GM23248 (cell line): ENCODE data around the gene AFAP1. TPM values are rescaled to one million over a fixed set of nuclear protein-coding genes. Genes with fewer than 3 reads are reported as not detected.

Experiments
- DNase-seq: peaks from one replicate; pipeline ENCODE4 v3.0.0-alpha.2; 2015
- H2AFZ ChIP-seq: fragments of 200-600 bp; sonication (generic); 2 replicates; pipeline ENCODE4 v1.6.1; 2016; ENCODE audit warnings: antibody characterized with exemption
- H3F3A ChIP-seq: fragments of 200-600 bp; sonication (generic); 2 replicates; pipeline ENCODE4 v1.6.1; 2016; ENCODE audit warnings: mild to moderate bottlenecking, antibody characterized with exemption, mixed run types; ENCODE audit not compliant: insufficient read depth
- H3K27ac ChIP-seq: fragments of 200-600 bp; sonication (generic); 2 replicates; pipeline ENCODE4 v1.5.1; 2016; ENCODE audit warnings: mild to moderate bottlenecking
- H3K27me3 ChIP-seq: fragments of 200-600 bp; sonication (generic); replicated peaks from 2 replicates; pipeline ENCODE4 v1.6.1; 2016; ENCODE audit warnings: mild to moderate bottlenecking; ENCODE audit not compliant: insufficient read depth
- H3K36me3 ChIP-seq: fragments of 200-600 bp; sonication (generic); 2 replicates; pipeline ENCODE4 v1.6.1; 2016; ENCODE audit warnings: low read depth, mild to moderate bottlenecking
- H3K4me1 ChIP-seq: fragments of 200-600 bp; sonication (generic); 2 replicates; pipeline ENCODE4 v1.6.1; 2016; ENCODE audit warnings: mild to moderate bottlenecking; ENCODE audit not compliant: insufficient read depth
- H3K4me2 ChIP-seq: fragments of 200-600 bp; sonication (generic); one replicate; pipeline ENCODE4 v1.6.1; 2016; ENCODE audit warnings: mild to moderate bottlenecking; ENCODE audit not compliant: unreplicated experiment
- H3K4me3 ChIP-seq: fragments of 200-600 bp; sonication (generic); 2 replicates; pipeline ENCODE4 v1.5.1; 2016; ENCODE audit warnings: mild to moderate bottlenecking
- H3K79me2 ChIP-seq: fragments of 200-600 bp; sonication (generic); 2 replicates; pipeline ENCODE4 v1.6.1; 2016; ENCODE audit warnings: mild to moderate bottlenecking; ENCODE audit not compliant: insufficient read depth
- H3K9ac ChIP-seq: fragments of 200-600 bp; sonication (generic); 2 replicates; pipeline ENCODE4 v1.6.1; 2016; ENCODE audit warnings: mild to moderate bottlenecking
- H3K9me2 ChIP-seq: fragments of 200-600 bp; sonication (generic); 2 replicates; pipeline ENCODE4 v1.6.1; 2016; ENCODE audit warnings: mixed run types, mild to moderate bottlenecking, moderate library complexity; ENCODE audit not compliant: insufficient read depth
- H3K9me3 ChIP-seq: fragments of 200-600 bp; sonication (generic); one replicate; pipeline ENCODE4 v1.6.1; 2017; ENCODE audit warnings: low read depth
- H4K20me1 ChIP-seq: fragments of 200-600 bp; sonication (generic); 2 replicates; pipeline ENCODE4 v1.6.0; 2016; ENCODE audit not compliant: insufficient read depth
- EZH2 ChIP-seq: fragments of 200-600 bp; sonication (generic); IDR thresholded peaks from 2 replicates; pipeline ENCODE4 v1.6.1; 2018; ENCODE audit warnings: antibody characterized with exemption, mild to moderate bottlenecking; ENCODE audit not compliant: insufficient read depth, poor library complexity, severe bottlenecking
- EZH2phosphoT487 ChIP-seq: fragments of 200-600 bp; sonication (generic); IDR thresholded peaks from 2 replicates; pipeline ENCODE4 v1.6.1; 2018; ENCODE audit warnings: antibody characterized with exemption, moderate library complexity, mild to moderate bottlenecking, low read depth; ENCODE audit not compliant: insufficient read depth
- WGBS, 2 experiments: methylation state at CpG; one replicate each; pipeline ENCODE4 v1.1.6; 2015 to 2017; ENCODE audit warnings: low lambda C conversion rate in 2 of 2, low coverage in 1 of 2; ENCODE audit errors: missing lambda C conversion rate in 2 of 2; 5-methylcytosine and 5-hydroxymethylcytosine counted together
- in situ Hi-C: fragments of 300-500 bp; cut with MboI; formaldehyde crosslinking; loops from 2 replicates; pipeline ENCODE4 v1.15.0; 2020
- polyA plus RNA-seq: library from polyadenylated mRNA; unstranded; fragments of >200 nt; fragmentation: Nextera tagmentation; extraction: Ambion mirVana; gene quantifications from 2 replicates; pipeline ENCODE4 v1.2.1, GENCODE V29; 2016
- total RNA-seq: library from RNA; depleted of rRNA; stranded (reverse); fragments of >200 nt; shearing (Covaris generic); gene quantifications from 2 replicates; pipeline ENCODE4 v1.2.3, GENCODE V29; 2014

Gene AFAP1
- total and polyA plus RNA-seq, 2 experiments from 2014 or later, result 54.4 to 103 TPM

DNA sequence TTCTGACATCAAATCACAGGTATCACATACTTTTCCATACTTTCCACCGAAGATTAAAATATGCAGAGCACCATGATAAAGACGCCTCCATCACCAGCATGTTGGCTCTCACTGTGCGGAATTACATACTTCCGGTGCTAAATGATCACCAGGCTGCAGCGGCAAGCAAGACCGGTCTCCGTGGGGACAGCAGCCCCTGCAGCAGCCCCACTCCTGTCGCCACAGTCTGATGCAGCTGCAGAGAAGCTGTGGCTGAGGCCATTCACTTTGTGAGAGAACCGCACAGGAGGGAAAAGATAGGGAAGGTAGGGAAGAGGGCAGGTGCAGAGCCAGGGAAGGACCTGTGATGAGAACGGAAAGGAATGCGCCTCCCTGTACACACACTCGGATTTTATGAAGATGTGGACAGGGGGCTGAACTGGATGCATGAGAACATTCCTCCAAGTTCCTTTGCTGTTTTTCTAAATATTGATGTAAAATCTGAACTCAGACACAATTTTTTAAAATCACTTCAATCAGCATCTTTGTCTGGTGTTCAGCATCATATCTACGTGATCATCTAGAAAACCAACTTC is 38.3 kb downstream of the AFAP1 start:
- Histone ChIP-seq H3K9ac (no peak overlapping the region), H3K9me3 (no peaks in the 10 kb centered on the region), H3F3A (peaks cover 67% of the 10 kb centered on the region), H3K79me2 (peaks cover 89% of the 10 kb centered on the region), H3K27ac (no peak overlapping the region), H2AFZ (no peak overlapping the region), H3K4me2 (no peak overlapping the region), H3K9me2 (no peaks in the 10 kb centered on the region), H4K20me1 (peaks cover 9% of the 10 kb centered on the region; the same call in 1 of the 2 replicates), H3K4me1 (peaks cover 71% of the 10 kb centered on the region), H3K4me3 (no peak overlapping the region), H3K36me3 (no peaks in the 10 kb centered on the region), H3K27me3 (no peaks in the 10 kb centered on the region)
- no peak for TF ChIP-seq EZH2
- TF ChIP-seq EZH2phosphoT487, result no peak
- WGBS, 2 experiments, result 91% methylated on average over 13 of the region's 13 CpGs
- DNase-seq, result no peak
- in situ Hi-C loops, result no loop called here

DNA sequence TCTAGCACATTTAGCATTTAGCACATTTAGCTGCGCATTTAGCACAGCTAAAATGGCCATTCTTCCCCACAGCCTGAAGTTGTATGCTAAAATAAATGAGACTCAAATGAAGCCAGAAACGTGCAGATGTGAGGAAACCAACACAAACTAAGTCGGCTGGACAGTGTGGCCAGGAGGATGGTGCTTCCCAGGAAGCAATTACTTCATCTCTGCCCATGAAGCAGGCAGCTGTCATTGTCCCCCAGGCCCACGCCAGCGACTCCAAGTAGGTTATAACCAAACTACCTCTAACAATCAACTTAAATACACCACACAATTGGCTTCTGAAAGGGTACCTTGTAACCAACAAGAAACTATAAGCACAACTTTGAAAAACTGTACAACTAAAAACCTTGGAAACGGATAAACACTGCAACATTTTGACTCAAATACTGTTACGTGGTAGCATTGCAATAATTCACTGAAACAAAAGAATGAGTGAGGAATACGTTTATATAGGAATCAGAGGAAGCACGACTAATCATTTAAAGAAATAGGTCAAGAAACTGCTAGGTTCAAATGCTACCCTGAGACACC is 39.2 kb downstream of the AFAP1 start:
- in situ Hi-C loops, result no loop called here
- H3K9ac ChIP-seq, result no peak overlapping the region

DNA sequence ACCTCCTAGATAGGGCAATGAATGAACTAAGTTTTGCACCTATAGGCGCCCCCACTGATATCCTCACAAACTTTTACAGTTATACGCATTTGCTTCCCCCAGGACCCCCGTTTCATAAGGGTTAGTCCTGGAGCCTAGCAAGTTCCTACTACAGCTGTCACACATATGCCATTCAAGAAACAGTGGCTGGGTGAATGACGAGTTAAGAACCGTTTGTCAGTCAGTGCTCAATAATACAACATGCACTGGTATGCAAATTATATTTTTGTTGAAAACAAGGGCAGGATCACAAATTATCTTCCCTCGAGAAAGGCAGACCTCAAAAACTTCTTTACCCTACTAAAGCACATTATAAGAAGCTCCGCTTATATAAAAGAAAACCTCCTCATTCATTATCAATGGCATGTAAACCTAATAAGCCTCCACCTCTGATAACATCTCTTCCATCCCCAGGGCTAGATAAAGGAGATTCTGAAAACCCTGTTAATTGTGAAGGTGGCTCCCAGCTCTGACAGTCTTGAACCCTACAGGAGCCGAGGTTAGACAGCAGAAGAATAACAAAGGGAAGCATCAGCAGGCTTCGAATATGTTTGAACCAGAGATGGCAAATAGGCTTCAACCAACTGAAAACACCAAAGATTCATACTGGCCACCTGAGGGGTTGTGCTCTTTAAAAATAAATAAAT is 40.3 kb downstream of the AFAP1 start:
- H4K20me1 ChIP-seq, result peaks cover 9% of the 10 kb centered on the region; the same call in 1 of the 2 replicates
- H3K4me1 ChIP-seq, result peaks cover 51% of the 10 kb centered on the region
- H3K4me2 ChIP-seq, result no peak overlapping the region
- TF ChIP-seq EZH2phosphoT487 (no peak), EZH2 (no peak)
- DNase-seq, result no peak
- H3K27me3 ChIP-seq, result no peaks in the 10 kb centered on the region
- no peak overlapping the region for H3K9ac ChIP-seq
- no peaks in the 10 kb centered on the region for H3K9me2 ChIP-seq
- no peak overlapping the region for H2AFZ ChIP-seq
- in situ Hi-C loops, result no loop called here
- H3K9me3 ChIP-seq, result no peaks in the 10 kb centered on the region
- H3K27ac ChIP-seq, result no peak overlapping the region
- no peak overlapping the region for H3K4me3 ChIP-seq
- H3K79me2 ChIP-seq, result peaks cover 97% of the 10 kb centered on the region
- WGBS, 2 experiments, result 72 to 73% methylated on average over 9 of the region's 9 CpGs
- peaks cover 53% of the 10 kb centered on the region for H3F3A ChIP-seq
- H3K36me3 ChIP-seq, result no peaks in the 10 kb centered on the region

More for the DNA sequence above, 39.2 kb downstream of the AFAP1 start:
- Histone ChIP-seq H3K4me1 (peaks cover 62% of the 10 kb centered on the region), H3K4me2 (no peak overlapping the region), H3K36me3 (no peaks in the 10 kb centered on the region), H3K27me3 (no peaks in the 10 kb centered on the region), H3K9me3 (no peaks in the 10 kb centered on the region), H3K4me3 (no peak overlapping the region), H3K79me2 (peaks cover 89% of the 10 kb centered on the region), H3K27ac (peak overlapping the region; percentile 37), H2AFZ (no peak overlapping the region), H3F3A (peaks cover 59% of the 10 kb centered on the region), H4K20me1 (peaks cover 9% of the 10 kb centered on the region; the same call in 1 of the 2 replicates), H3K9me2 (no peaks in the 10 kb centered on the region)
- TF ChIP-seq EZH2phosphoT487 (no peak), EZH2 (no peak)
- DNase-seq, result no peak
- WGBS, 2 experiments, result 69 to 73% methylated on average over 8 of the region's 9 CpGs

DNA sequence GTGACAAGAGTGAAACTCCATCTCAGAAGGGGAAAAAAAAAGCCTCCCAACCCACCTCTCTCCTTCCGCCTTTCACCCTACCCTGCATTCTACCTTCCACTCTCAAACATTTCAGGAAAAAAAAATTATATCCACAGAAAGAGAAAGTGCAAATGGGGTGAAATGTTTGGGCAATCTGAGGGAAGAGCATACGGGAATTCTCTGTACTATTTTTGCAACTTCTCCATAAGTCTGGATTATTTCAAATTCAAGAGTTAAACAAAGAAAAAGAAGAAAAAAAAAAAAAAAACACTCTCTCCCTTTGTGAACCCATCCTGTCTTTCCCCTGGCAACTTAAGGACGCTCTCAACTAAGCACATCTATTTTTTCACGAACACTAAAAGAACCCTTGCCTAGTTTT is 41.3 kb downstream of the AFAP1 start:
- Histone ChIP-seq H3K36me3 (no peaks in the 10 kb centered on the region), H3K4me3 (no peak overlapping the region), H4K20me1 (peaks cover 9% of the 10 kb centered on the region; the same call in 1 of the 2 replicates), H3K9me3 (no peaks in the 10 kb centered on the region), H3K27ac (no peak overlapping the region), H3K9ac (no peak overlapping the region), H3K27me3 (no peaks in the 10 kb centered on the region), H3K9me2 (no peaks in the 10 kb centered on the region), H3K4me1 (peaks cover 42% of the 10 kb centered on the region), H3K79me2 (peaks cover 100% of the 10 kb centered on the region), H3K4me2 (no peak overlapping the region), H2AFZ (no peak overlapping the region), H3F3A (peaks cover 48% of the 10 kb centered on the region)
- DNase-seq, result no peak
- WGBS, 2 experiments, result 86 to 87% methylated on average over 4 of the region's 4 CpGs
- in situ Hi-C loops, result no loop called here
- TF ChIP-seq EZH2phosphoT487 (no peak), EZH2 (no peak)
